Keratinocyte (primary cell): ENCODE data around the gene ARCN1. TPM values are rescaled to one million over a fixed set of nuclear protein-coding genes. Genes with fewer than 3 reads are reported as not detected.

Source experiments
- DNase-seq: peaks from one replicate; pipeline ENCODE4 v3.0.0-alpha.2; 2011; ENCODE audit warnings: low read depth, missing footprints, low spot score
- FAIRE-seq: peaks from 2 replicates; lab custom pipeline; 2011; peaks lifted over from hg19 to GRCh38; lab: Jason Lieb, UNC
- H2AFZ ChIP-seq: 2 replicates; pipeline ENCODE4 v1.6.0; 2012; ENCODE audit warnings: low read length, control low read depth, inconsistent platforms; ENCODE audit not compliant: control insufficient read depth
- H3K27ac ChIP-seq: 2 replicates; pipeline ENCODE4 v1.5.1; 2011; ENCODE audit warnings: low read length; ENCODE audit not compliant: control insufficient read depth, insufficient read depth
- H3K27me3 ChIP-seq: 3 replicates; pipeline ENCODE4 v1.6.0; 2011; ENCODE audit warnings: low read length; ENCODE audit not compliant: control insufficient read depth, insufficient read depth; ENCODE audit errors: extremely low read depth
- H3K36me3 ChIP-seq, 2 experiments: 2 replicates in 1 of 2; 3 replicates in 1 of 2; pipeline ENCODE4 v1.5.1; 2011; ENCODE audit warnings: low read length in 2 of 2, mild to moderate bottlenecking in 1 of 2; ENCODE audit not compliant: control insufficient read depth in 2 of 2, insufficient read depth in 2 of 2; ENCODE audit errors: extremely low read depth in 1 of 2
- H3K4me1 ChIP-seq: 3 replicates; pipeline ENCODE4 v1.5.1; 2011; ENCODE audit warnings: low read length; ENCODE audit not compliant: control insufficient read depth, insufficient read depth; ENCODE audit errors: extremely low read depth
- H3K4me2 ChIP-seq: 3 replicates; pipeline ENCODE4 v1.6.0; 2011; ENCODE audit warnings: low read depth, low read length; ENCODE audit not compliant: control insufficient read depth, insufficient read depth; ENCODE audit errors: extremely low read depth
- H3K4me3 ChIP-seq, 3 experiments: fragments of 200-600 bp in 1 of 3; sonication (generic) in 1 of 3; 2 replicates in 2 of 3; 3 replicates in 1 of 3; pipeline ENCODE4 v1.5.1; 2011 to 2016; ENCODE audit warnings: low read length in 3 of 3, mild to moderate bottlenecking in 3 of 3, control low read depth in 2 of 3, inconsistent platforms in 1 of 3, low read depth in 1 of 3, mixed read lengths in 1 of 3, mixed run types in 1 of 3, moderate library complexity in 1 of 3; ENCODE audit not compliant: control insufficient read depth in 2 of 3, insufficient read depth in 2 of 3; ENCODE audit errors: extremely low read depth in 1 of 3
- H3K79me2 ChIP-seq: 2 replicates; pipeline ENCODE4 v1.6.0; 2012; ENCODE audit warnings: low read length; ENCODE audit not compliant: control insufficient read depth, insufficient read depth
- H3K9ac ChIP-seq: 3 replicates; pipeline ENCODE4 v1.6.0; 2011; ENCODE audit warnings: low read length; ENCODE audit not compliant: control insufficient read depth, insufficient read depth; ENCODE audit errors: extremely low read depth
- H3K9me1 ChIP-seq: 3 replicates; pipeline ENCODE4 v1.6.0; 2011; ENCODE audit warnings: low read length; ENCODE audit not compliant: control insufficient read depth, insufficient read depth; ENCODE audit errors: extremely low read depth
- H3K9me3 ChIP-seq: 2 replicates; pipeline ENCODE4 v1.5.1; 2012; ENCODE audit warnings: low read depth, low read length; ENCODE audit not compliant: control insufficient read depth
- H4K20me1 ChIP-seq: 3 replicates; pipeline ENCODE4 v1.6.0; 2011; ENCODE audit warnings: low read length; ENCODE audit not compliant: control insufficient read depth, insufficient read depth; ENCODE audit errors: extremely low read depth
- CTCF ChIP-seq, 3 experiments: IDR thresholded peaks in 1 of 3; conservative IDR thresholded peaks in 1 of 3; optimal IDR thresholded peaks in 1 of 3; 2 replicates in 2 of 3; 3 replicates in 1 of 3; pipeline versions ENCODE3 to v1.5.1; 2011; ENCODE audit warnings: low read length in 3 of 3, mild to moderate bottlenecking in 3 of 3, moderate library complexity in 2 of 3, control low read depth in 1 of 3, inconsistent platforms in 1 of 3; ENCODE audit not compliant: insufficient read depth in 2 of 3; ENCODE audit errors: extremely low read depth in 1 of 3
- EZH2 ChIP-seq: IDR thresholded peaks from one replicate; pipeline ENCODE4 v1.6.1; 2012; ENCODE audit warnings: inconsistent platforms, mild to moderate bottlenecking, low read length, moderate library complexity
- dilution Hi-C: fragments of 300-500 bp; cut with MboI; formaldehyde crosslinking; loops from one replicate; pipeline ENCODE4 v1.7.0; 2020; ENCODE audit warnings: low sequenced_read_pairs; ENCODE audit not compliant: extremely low pct_ligation_motif_present
- polyA plus RNA-seq, 5 experiments: library from polyadenylated mRNA; depleted of rRNA in 3 of 5; stranded (reverse) in 3 of 5; stranded (forward) in 1 of 5; unstranded in 1 of 5; fragments of >200 nt; gene quantifications; 1 replicate in 1 of 5; 2 replicates in 3 of 5; 3 replicates in 1 of 5; pipeline versions ENCODE4 v1.2.1 to v1.2.3, GENCODE V29; 2011 to 2012; ENCODE audit warnings: missing spikeins in 2 of 5, low read depth in 1 of 5, low replicate concordance in 1 of 5

The ARCN1 gene
- polyA plus RNA-seq, 1 donor (not counting 4 experiments of a cell fraction or from before 2014, with no cell fraction given) = 150 TPM

GRCh38 chr11:118645066-118645715, 73.0 kb downstream of the ARCN1 start:
- Histone ChIP-seq H4K20me1 (no peaks in the 10 kb centered on the region), H2AFZ (no peak overlapping the region), H3K4me2 (no peak overlapping the region), H3K9ac (no peak overlapping the region), H3K27me3 (no peaks in the 10 kb centered on the region), H3K9me3 (no peaks in the 10 kb centered on the region), H3K4me1 (peaks cover 13% of the 10 kb centered on the region), H3K9me1 (peaks cover 3% of the 10 kb centered on the region), H3K27ac (no peak overlapping the region), H3K36me3 (peaks cover 37 to 40% of the 10 kb centered on the region in 2 experiments), H3K79me2 (no peaks in the 10 kb centered on the region), H3K4me3 (no peak overlapping the region)
- no peak for DNase-seq
- TF ChIP-seq EZH2 (no peak), CTCF (optimal IDR thresholded peaks at IDR 0.05 in 1 of 3, IDR thresholded peaks at IDR 0.05 in 1 of 3, conservative IDR thresholded peaks at IDR 0.05 in 1 of 3; ENCODE audit: extremely low read depth in 1 of 3, insufficient read depth in 2 of 3, low read length in 3 of 3) (no peak)
- dilution Hi-C loops = no loop called here
- FAIRE-seq = no peak

- Histone ChIP-seq H4K20me1 (no peaks in the 10 kb centered on the region), H3K9me1 (peaks cover 3% of the 10 kb centered on the region), H3K79me2 (no peaks in the 10 kb centered on the region), H3K27me3 (no peaks in the 10 kb centered on the region), H3K9me3 (no peaks in the 10 kb centered on the region), H3K4me2 (no peak overlapping the region), H2AFZ (no peak overlapping the region), H3K9ac (no peak overlapping the region), H3K36me3 (peaks cover 40 to 48% of the 10 kb centered on the region in 2 experiments), H3K27ac (no peak overlapping the region), H3K4me3 (no peak overlapping the region), H3K4me1 (peaks cover 6% of the 10 kb centered on the region)
- TF ChIP-seq CTCF (optimal IDR thresholded peaks at IDR 0.05 in 1 of 3, IDR thresholded peaks at IDR 0.05 in 1 of 3, conservative IDR thresholded peaks at IDR 0.05 in 1 of 3; ENCODE audit: extremely low read depth in 1 of 3, insufficient read depth in 2 of 3, low read length in 3 of 3) (no peak), EZH2 (no peak)
- no peak for DNase-seq
- no peak for FAIRE-seq
- dilution Hi-C loops = no loop called here
These were observed 74.2 kb downstream of the ARCN1 start for GRCh38 chr11:118646393-118646792.
